ENCODE measurements around the gene PSTK. TPM values are rescaled to one million over a fixed set of nuclear protein-coding genes. Genes with fewer than 3 reads are reported as not detected.

PSTK gene
- total RNA-seq, 1 donor from 2014 or later, result 4.2 TPM

DNA sequence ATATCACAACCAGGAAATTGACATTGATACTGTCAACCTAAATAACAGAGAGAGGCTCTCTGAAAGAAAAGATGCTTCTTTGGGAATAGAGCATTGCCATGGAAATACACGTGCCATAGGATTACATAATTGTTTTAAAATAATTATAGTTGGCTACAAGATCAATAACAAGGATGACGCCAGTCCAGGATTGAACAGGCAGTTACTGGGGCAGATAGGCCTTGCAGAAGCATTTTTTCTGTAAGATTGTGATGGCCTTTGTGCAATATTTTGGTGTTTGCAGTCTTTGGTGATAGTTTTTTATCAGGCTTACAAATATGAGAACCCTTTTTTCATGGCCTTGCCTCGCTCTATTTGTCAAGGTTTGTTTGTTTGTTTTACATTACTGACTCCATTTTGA lies 39.1 kb downstream of the PSTK start:
- DNase-seq (ENCODE audit: low spot score), result no peak
- H3K27me3 Mint-ChIP-seq (ENCODE audit: low read depth), result no peaks in the 10 kb centered on the region
- no peaks in the 10 kb centered on the region for H3K9me3 Mint-ChIP-seq (ENCODE audit: low read depth)
- H3K4me3 Mint-ChIP-seq (ENCODE audit: unreplicated experiment), result no peak overlapping the region
- no peaks in the 10 kb centered on the region for H3K36me3 Mint-ChIP-seq (ENCODE audit: low read depth)
- H3K4me1 Mint-ChIP-seq (ENCODE audit: low read depth), result no peaks in the 10 kb centered on the region
- no peak overlapping the region for H3K27ac Mint-ChIP-seq (ENCODE audit: unreplicated experiment)
- no peak for TF ChIP-seq CTCF (IDR thresholded peaks at IDR 0.05)

DNA sequence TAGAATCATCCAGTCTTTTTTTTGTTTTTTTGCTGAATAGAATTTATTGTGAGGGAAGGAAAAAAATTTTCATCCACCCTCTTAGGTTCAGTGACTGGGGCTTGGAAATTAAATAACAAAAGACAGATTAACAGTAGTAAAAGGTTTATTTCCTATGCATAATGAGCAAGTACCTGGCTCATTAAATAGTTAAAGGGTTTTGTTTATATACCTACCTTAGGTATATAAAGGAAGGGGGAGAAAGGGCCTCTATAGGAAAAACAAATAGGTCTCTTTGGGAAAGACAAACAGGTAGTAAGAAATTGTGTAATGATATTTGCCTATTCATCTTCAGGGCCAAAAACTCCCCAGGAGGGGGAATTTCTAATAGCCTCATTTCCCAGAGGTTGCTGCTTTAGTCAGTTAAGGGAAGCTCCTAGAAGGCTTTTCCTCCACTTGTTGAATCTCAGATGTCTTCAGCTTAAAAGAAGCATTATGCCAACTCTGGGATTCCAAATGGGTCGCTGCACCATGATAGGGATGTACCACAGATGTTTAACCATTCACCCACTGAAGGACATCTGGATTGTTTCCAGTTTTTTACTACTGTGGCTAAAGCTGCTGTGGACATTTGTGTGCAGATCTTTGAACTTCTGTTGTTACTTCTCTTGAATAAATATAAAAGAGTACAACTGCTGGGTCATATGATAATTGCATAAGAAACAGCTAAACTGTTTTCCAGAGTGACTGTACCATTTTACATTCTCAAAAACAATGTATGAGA lies 39.9 kb downstream of the PSTK start:
- TF ChIP-seq CTCF (IDR thresholded peaks at IDR 0.05), result no peak
- no peak overlapping the region for H3K4me3 Mint-ChIP-seq (ENCODE audit: unreplicated experiment)
- H3K9me3 Mint-ChIP-seq (ENCODE audit: low read depth), result no peaks in the 10 kb centered on the region
- no peaks in the 10 kb centered on the region for H3K27me3 Mint-ChIP-seq (ENCODE audit: low read depth)
- no peak for DNase-seq (ENCODE audit: low spot score)
- no peak overlapping the region for H3K27ac Mint-ChIP-seq (ENCODE audit: unreplicated experiment)
- H3K36me3 Mint-ChIP-seq (ENCODE audit: low read depth), result no peaks in the 10 kb centered on the region
- H3K4me1 Mint-ChIP-seq (ENCODE audit: low read depth), result no peaks in the 10 kb centered on the region

DNA sequence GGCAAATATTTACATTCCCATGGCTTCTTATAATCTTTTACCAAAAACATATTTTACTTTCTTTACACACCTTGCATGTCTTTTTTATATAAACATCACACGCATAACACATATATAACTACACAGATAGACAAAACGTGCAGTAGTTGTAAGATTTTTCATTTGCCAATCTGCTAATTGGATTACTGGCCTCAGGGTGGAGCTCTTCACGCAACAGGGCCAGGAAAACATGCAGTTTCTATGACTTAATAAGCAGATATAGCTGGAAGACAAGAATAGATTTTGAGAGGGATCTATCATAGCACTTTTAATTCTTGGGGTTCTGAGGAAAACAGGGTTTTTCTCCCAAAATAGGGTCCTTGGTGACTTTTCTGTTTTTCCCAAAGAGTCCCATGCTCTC lies 41.3 kb downstream of the PSTK start:
- H3K9me3 Mint-ChIP-seq (ENCODE audit: low read depth), result no peaks in the 10 kb centered on the region
- peak; percentile 61 for TF ChIP-seq CTCF (IDR thresholded peaks at IDR 0.05)
- H3K4me3 Mint-ChIP-seq (ENCODE audit: unreplicated experiment), result no peak overlapping the region
- no peaks in the 10 kb centered on the region for H3K36me3 Mint-ChIP-seq (ENCODE audit: low read depth)
- DNase-seq (ENCODE audit: low spot score), result no peak
- no peak overlapping the region for H3K27ac Mint-ChIP-seq (ENCODE audit: unreplicated experiment)
- H3K4me1 Mint-ChIP-seq (ENCODE audit: low read depth), result no peaks in the 10 kb centered on the region
- H3K27me3 Mint-ChIP-seq (ENCODE audit: low read depth), result no peaks in the 10 kb centered on the region

DNA sequence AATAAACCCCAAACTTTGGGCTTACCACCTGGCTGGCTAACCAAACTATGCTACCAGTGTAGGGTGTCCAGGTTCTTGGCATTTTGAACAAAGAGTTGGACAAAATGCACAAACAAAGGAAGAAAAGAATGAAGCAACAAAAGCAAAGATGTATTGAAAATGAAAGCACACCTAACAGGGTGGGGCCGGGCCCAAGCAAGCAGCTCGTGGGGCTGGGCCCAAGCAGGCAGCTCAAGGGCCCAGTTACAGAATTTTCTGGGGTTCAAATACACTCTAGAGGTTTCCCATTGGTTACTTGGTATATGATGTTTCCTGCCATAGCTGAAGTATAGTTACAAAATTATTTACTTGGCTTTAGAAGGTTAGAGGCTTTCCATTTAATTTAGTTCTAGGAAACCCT lies 44.3 kb downstream of the PSTK start:
- Mint-ChIP-seq H3K27ac (ENCODE audit: unreplicated experiment) (no peak overlapping the region), H3K27me3 (ENCODE audit: low read depth) (no peaks in the 10 kb centered on the region), H3K4me1 (ENCODE audit: low read depth) (no peaks in the 10 kb centered on the region), H3K4me3 (ENCODE audit: unreplicated experiment) (no peak overlapping the region), H3K9me3 (ENCODE audit: low read depth) (no peaks in the 10 kb centered on the region), H3K36me3 (ENCODE audit: low read depth) (no peaks in the 10 kb centered on the region)
- DNase-seq (ENCODE audit: low spot score), result no peak
- no peak for TF ChIP-seq CTCF (IDR thresholded peaks at IDR 0.05)

GRCh38 chr10:123026302-123026701 lies 46.1 kb downstream of the PSTK start:
- no peaks in the 10 kb centered on the region for H3K36me3 Mint-ChIP-seq (ENCODE audit: low read depth)
- DNase-seq (ENCODE audit: low spot score), result no peak
- no peaks in the 10 kb centered on the region for H3K4me1 Mint-ChIP-seq (ENCODE audit: low read depth)
- H3K4me3 Mint-ChIP-seq (ENCODE audit: unreplicated experiment), result no peak overlapping the region
- no peak for TF ChIP-seq CTCF (IDR thresholded peaks at IDR 0.05)
- no peaks in the 10 kb centered on the region for H3K9me3 Mint-ChIP-seq (ENCODE audit: low read depth)
- H3K27ac Mint-ChIP-seq (ENCODE audit: unreplicated experiment), result no peak overlapping the region
- no peaks in the 10 kb centered on the region for H3K27me3 Mint-ChIP-seq (ENCODE audit: low read depth)
